Transverse colon (tissue), 4 donors: ENCODE data around the gene FAM120AOS.

Experiments
- CTCF ChIP-seq, 5 experiments: fragments of 200-600 bp in 3 of 5; fragments of 450-650 bp in 2 of 5; sonication (generic) in 3 of 5; IDR thresholded peaks; 1 replicate in 2 of 5; 2 replicates in 3 of 5; pipeline ENCODE4 v1.5.1; 2016 to 2017; ENCODE audit warnings: antibody characterized with exemption in 5 of 5, inconsistent platforms in 3 of 5, mild to moderate bottlenecking in 2 of 5, moderate library complexity in 1 of 5
- POLR2A ChIP-seq: fragments of 450-650 bp; IDR thresholded peaks from one replicate; pipeline ENCODE4 v1.6.1; 2016; ENCODE audit warnings: antibody characterized with exemption, mild to moderate bottlenecking, moderate library complexity
- POLR2AphosphoS5 ChIP-seq, 3 donors: sonication (generic); formaldehyde crosslinking; IDR thresholded peaks; one replicate each; pipeline ENCODE4 v1.6.1; 2016; ENCODE audit warnings: antibody characterized with exemption in 3 of 3

- no peak for TF ChIP-seq POLR2A
- TF ChIP-seq CTCF (IDR thresholded peaks at IDR 0.05), result no peak
- no peak for TF ChIP-seq POLR2AphosphoS5 (IDR thresholded peaks at IDR 0.05)
Observed at GRCh38 chr9:93476924-93477323, 23.5 kb upstream of the FAM120AOS start.
